ENCODE results near the gene RAD51B. TPM values are rescaled to one million over a fixed set of nuclear protein-coding genes. Genes with fewer than 3 reads are reported as not detected.

The RAD51B gene
- total and polyA plus RNA-seq, 2 of the 13 experiments (the other 11 are each of a cell fraction or from before 2014, with no cell fraction given): 7.0 to 9.5 TPM

DNA sequence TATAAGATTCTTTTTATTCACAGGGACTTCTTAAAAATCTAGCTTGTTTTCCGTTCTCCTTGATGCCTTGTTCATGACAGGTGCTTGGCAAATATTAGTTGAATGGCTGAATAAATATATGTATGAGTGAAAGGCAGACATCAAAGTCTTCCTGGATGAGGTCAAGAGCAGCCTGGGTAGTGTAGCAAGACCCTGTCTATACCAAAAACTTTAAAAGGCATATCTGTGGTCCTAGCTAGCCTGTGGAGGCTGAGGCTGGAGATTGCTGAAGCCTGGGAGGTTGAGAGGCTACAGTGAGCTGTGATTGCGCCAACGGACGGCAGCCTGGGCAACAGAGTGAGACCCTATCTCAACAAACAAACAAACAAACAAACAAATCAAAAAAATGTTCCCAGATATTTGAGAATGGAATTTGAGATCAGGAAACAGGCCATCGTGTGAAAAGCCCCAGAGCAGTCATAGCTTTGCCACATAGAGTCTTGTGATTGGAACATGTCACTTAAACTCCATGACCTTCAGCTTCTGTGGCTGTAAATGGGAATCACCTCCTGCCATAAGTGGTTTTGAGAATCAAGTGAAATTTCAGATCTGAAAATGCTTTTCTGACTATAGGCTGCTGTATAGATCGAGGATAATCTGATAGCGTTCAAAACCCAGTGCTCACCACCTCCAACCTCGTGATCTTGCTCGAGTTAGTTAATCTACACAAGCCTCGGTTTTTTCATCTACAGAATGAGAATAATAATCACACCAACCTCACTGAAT, 908.9 kb downstream of the RAD51B start (continued):
- TF ChIP-seq, protein P1, sequence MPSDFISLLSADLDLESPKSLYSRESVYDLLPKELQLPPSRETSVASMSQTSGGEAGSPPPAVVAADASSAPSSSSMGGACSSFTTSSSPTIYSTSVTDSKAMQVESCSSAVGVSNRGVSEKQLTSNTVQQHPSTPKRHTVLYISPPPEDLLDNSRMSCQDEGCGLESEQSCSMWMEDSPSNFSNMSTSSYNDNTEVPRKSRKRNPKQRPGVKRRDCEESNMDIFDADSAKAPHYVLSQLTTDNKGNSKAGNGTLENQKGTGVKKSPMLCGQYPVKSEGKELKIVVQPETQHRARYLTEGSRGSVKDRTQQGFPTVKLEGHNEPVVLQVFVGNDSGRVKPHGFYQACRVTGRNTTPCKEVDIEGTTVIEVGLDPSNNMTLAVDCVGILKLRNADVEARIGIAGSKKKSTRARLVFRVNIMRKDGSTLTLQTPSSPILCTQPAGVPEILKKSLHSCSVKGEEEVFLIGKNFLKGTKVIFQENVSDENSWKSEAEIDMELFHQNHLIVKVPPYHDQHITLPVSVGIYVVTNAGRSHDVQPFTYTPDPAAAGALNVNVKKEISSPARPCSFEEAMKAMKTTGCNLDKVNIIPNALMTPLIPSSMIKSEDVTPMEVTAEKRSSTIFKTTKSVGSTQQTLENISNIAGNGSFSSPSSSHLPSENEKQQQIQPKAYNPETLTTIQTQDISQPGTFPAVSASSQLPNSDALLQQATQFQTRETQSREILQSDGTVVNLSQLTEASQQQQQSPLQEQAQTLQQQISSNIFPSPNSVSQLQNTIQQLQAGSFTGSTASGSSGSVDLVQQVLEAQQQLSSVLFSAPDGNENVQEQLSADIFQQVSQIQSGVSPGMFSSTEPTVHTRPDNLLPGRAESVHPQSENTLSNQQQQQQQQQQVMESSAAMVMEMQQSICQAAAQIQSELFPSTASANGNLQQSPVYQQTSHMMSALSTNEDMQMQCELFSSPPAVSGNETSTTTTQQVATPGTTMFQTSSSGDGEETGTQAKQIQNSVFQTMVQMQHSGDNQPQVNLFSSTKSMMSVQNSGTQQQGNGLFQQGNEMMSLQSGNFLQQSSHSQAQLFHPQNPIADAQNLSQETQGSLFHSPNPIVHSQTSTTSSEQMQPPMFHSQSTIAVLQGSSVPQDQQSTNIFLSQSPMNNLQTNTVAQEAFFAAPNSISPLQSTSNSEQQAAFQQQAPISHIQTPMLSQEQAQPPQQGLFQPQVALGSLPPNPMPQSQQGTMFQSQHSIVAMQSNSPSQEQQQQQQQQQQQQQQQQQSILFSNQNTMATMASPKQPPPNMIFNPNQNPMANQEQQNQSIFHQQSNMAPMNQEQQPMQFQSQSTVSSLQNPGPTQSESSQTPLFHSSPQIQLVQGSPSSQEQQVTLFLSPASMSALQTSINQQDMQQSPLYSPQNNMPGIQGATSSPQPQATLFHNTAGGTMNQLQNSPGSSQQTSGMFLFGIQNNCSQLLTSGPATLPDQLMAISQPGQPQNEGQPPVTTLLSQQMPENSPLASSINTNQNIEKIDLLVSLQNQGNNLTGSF (CRISPR knock-in tag; IDR thresholded peaks at IDR 0.05): no peak
- TF ChIP-seq NBN (conservative IDR thresholded peaks at IDR 0.05) (no peak), ESRRA (CRISPR knock-in tag; IDR thresholded peaks at IDR 0.05; ENCODE audit: low read depth) (no peak), SP5 (CRISPR knock-in tag; IDR thresholded peaks at IDR 0.05; ENCODE audit: borderline replicate concordance, low read depth) (no peak), ZNF468 (CRISPR knock-in tag; IDR thresholded peaks at IDR 0.05) (no peak), SUZ12 (IDR thresholded peaks at IDR 0.05; ENCODE audit: low read depth, low read length) (no peak), KLF9 (CRISPR knock-in tag; IDR thresholded peaks at IDR 0.05; ENCODE audit: low read depth) (no peak), TBX2 (CRISPR knock-in tag; IDR thresholded peaks at IDR 0.05; ENCODE audit: borderline replicate concordance) (peak; percentile 77), HDAC2 (CRISPR knock-in tag; IDR thresholded peaks at IDR 0.05) (peak; percentile 78; the same call in 1 of the 2 replicates), RXRB (CRISPR knock-in tag; IDR thresholded peaks at IDR 0.05; ENCODE audit: borderline replicate concordance) (peak; percentile 81; the same call in 1 of the 2 replicates), IKZF1 (IDR thresholded peaks at IDR 0.05) (no peak), ZSCAN12 (CRISPR knock-in tag; IDR thresholded peaks at IDR 0.05) (no peak), SPEN (CRISPR knock-in tag; IDR thresholded peaks at IDR 0.05; ENCODE audit: low read depth) (no peak), SYNCRIP (IDR thresholded peaks at IDR 0.05; ENCODE audit: insufficient read depth, low read depth, low read length) (no peak), MZF1 (CRISPR knock-in tag; IDR thresholded peaks at IDR 0.05; ENCODE audit: borderline replicate concordance) (no peak), JDP2 (CRISPR knock-in tag; IDR thresholded peaks at IDR 0.05; ENCODE audit: borderline replicate concordance) (no peak)
- TF ChIP-seq, protein P2, sequence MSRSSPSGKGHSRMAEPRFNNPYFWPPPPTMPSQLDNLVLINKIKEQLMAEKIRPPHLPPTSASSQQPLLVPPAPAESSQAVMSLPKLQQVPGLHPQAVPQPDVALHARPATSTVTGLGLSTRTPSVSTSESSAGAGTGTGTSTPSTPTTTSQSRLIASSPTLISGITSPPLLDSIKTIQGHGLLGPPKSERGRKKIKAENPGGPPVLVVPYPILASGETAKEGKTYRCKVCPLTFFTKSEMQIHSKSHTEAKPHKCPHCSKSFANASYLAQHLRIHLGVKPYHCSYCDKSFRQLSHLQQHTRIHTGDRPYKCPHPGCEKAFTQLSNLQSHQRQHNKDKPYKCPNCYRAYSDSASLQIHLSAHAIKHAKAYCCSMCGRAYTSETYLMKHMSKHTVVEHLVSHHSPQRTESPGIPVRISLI (CRISPR knock-in tag; IDR thresholded peaks at IDR 0.05; ENCODE audit: borderline replicate concordance): no peak
- TF ChIP-seq, protein P3, sequence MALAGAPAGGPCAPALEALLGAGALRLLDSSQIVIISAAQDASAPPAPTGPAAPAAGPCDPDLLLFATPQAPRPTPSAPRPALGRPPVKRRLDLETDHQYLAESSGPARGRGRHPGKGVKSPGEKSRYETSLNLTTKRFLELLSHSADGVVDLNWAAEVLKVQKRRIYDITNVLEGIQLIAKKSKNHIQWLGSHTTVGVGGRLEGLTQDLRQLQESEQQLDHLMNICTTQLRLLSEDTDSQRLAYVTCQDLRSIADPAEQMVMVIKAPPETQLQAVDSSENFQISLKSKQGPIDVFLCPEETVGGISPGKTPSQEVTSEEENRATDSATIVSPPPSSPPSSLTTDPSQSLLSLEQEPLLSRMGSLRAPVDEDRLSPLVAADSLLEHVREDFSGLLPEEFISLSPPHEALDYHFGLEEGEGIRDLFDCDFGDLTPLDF (CRISPR knock-in tag; IDR thresholded peaks at IDR 0.05): no peak
- TF ChIP-seq, protein P4, sequence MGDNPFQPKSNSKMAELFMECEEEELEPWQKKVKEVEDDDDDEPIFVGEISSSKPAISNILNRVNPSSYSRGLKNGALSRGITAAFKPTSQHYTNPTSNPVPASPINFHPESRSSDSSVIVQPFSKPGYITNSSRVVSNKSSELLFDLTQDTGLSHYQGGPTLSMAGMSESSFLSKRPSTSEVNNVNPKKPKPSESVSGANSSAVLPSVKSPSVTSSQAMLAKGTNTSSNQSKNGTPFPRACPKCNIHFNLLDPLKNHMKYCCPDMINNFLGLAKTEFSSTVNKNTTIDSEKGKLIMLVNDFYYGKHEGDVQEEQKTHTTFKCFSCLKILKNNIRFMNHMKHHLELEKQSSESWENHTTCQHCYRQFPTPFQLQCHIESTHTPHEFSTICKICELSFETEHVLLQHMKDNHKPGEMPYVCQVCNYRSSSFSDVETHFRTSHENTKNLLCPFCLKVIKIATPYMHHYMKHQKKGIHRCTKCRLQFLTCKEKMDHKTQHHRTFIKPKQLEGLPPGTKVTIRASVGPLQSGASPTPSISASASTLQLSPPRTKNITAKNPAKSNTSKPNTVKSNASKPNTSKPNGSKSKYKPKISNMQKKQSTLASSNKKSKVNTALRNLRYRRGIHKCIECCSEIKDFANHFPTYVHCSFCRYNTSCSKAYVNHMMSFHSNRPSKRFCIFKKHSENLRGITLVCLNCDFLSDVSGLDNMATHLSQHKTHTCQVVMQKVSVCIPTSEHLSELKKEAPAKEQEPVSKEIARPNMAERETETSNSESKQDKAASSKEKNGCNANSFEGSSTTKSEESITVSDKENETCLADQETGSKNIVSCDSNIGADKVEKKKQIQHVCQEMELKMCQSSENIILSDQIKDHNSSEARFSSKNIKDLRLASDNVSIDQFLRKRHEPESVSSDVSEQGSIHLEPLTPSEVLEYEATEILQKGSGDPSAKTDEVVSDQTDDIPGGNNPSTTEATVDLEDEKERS (CRISPR knock-in tag; IDR thresholded peaks at IDR 0.05): no peak

All from HepG2 (cell line).